ENCODE results near the gene CBR1. TPM values are rescaled to one million over a fixed set of nuclear protein-coding genes. Genes with fewer than 3 reads are reported as not detected.

CBR1 gene
- total and polyA plus RNA-seq, 2 of the 13 experiments (the other 11 are each of a cell fraction or from before 2014, with no cell fraction given) = 33.7 to 38.7 TPM

GRCh38 chr21:36027347-36027746 is 42.5 kb upstream of the CBR1 start:
- no peak overlapping the region for H3K4me3 ChIP-seq (replicated peaks in 1 of 3; ENCODE audit: insufficient read depth in 1 of 3, low read depth in 2 of 3, low read length in 3 of 3)
- no peak for ATAC-seq
- H2AFZ ChIP-seq (ENCODE audit: low read length) = no peak overlapping the region
- intact Hi-C loops (cut with micrococcal nuclease; ENCODE audit: unreplicated experiment) = loop anchor here (5.0 to 10.0 kb wide), 2 partner anchors 185 to 1143 kb away; no protein-coding TSS in a partner anchor
- BruUV-seq (replicated peaks) = no TSS peak
- no peak for DNase-seq (ENCODE audit: low spot score)
- no peak overlapping the region for H3K27ac ChIP-seq (ENCODE audit: extremely low read length, insufficient read depth, low read length)
- CTCF ChIA-PET (ENCODE audit: low intra/inter-chr PET ratio, low total read pairs) = interaction anchor here (0.6 to 1.1 kb wide), 2 partner anchors 77 to 87 kb away, joined by 3 read pairs; no protein-coding TSS in a partner anchor
- H3K79me2 ChIP-seq (ENCODE audit: insufficient read depth, low read length) = no peaks in the 10 kb centered on the region
- FAIRE-seq = no peak
- H3K9me3 ChIP-seq (ENCODE audit: low read length) = no peaks in the 10 kb centered on the region
- H3K4me2 ChIP-seq (ENCODE audit: low read depth, low read length) = no peak overlapping the region
- no peaks in the 10 kb centered on the region for H4K20me1 ChIP-seq (ENCODE audit: insufficient read depth, low read length)
- peaks cover 6% of the 10 kb centered on the region; the same call in 1 of the 2 replicates for H3K4me1 ChIP-seq (ENCODE audit: insufficient read depth, low read length)
- no peak overlapping the region for H3K9ac ChIP-seq (ENCODE audit: insufficient read depth, low read depth, low read length)
- in situ Hi-C loops (cut with HindIII; ENCODE audit: extremely low pct_ligation_motif_present, low pct_unique_long_range_greater_than_20kb) = no loop called here
- no peaks in the 10 kb centered on the region for H3K36me3 ChIP-seq (replicated peaks in 1 of 2; ENCODE audit: control insufficient read depth in 1 of 2, insufficient read depth in 2 of 2, low read length in 2 of 2)
- POLR2A ChIA-PET = interaction anchor here (0.7 kb wide), 1 partner anchor 1282 kb away, joined by 3 read pairs; no protein-coding TSS in a partner anchor
- TF ChIP-seq KAT8 (CRISPR knock-in tag; IDR thresholded peaks at IDR 0.05) (no peak), MIXL1 (CRISPR knock-in tag; IDR thresholded peaks at IDR 0.05) (no peak)
- peaks cover 0 to 2% of the 10 kb centered on the region in 2 experiments; a peak in 1 of 5 replicates for H3K27me3 ChIP-seq (ENCODE audit: control insufficient read depth in 1 of 2, insufficient read depth in 2 of 2, low read length in 2 of 2)
- 39% methylated on average over 4 of the region's 5 CpGs for WGBS (ENCODE audit: low lambda C conversion rate)

DNA sequence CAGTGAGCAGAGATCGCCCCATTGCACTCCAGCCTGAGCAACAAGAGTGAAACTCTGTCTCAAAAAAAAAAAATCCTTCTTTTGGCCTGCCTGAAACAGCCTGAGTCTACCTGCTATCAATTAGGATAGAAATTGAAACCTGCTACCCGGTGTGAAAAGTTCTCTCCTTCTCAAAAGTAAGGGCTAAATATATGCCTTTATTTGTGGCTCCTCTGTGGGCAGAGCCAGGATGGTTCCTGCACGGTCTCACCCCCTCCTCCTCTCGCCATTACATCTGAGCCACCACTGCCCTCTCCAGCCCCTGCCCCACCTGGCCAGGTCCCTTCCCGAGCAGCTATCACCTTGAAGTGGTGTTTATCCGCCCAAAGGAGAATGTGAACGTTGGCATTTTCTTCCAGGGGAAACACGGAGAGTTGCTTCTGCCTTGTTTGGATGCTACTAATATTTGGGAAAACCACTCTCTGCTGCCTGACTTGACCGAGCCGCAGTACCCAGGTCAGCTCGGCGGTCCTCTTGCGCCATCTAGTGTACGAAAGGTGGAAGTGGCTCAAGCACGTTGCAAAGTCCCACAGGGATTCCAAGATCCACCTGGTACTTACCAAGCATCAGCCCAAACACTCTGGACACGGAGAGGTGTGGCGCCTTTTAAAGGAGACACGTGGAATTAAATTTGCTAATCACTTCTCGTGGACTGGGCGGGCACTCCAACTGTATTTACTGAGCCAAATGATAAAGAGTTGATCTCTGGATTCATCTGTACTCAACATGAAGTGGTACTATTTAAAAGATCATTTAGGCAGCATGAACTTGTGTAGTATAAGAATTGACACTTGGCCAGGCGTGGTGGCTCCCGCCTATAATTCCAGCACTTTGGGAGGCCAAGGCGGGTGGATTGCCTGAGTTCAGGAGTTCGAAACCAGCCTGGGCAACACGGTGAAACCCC is 41.4 kb upstream of the CBR1 start:
- CTCF ChIA-PET (ENCODE audit: low intra/inter-chr PET ratio, low total read pairs) = interaction anchor here (1.1 to 1.4 kb wide), 3 partner anchors 84 to 1336 kb away, joined by 3 to 4 read pairs (median 3); no protein-coding TSS in a partner anchor
- Histone ChIP-seq H3K9me3 (ENCODE audit: low read length) (no peaks in the 10 kb centered on the region), H3K4me2 (ENCODE audit: low read depth, low read length) (peak overlapping the region; percentile 47), H3K27me3 (ENCODE audit: control insufficient read depth in 1 of 2, insufficient read depth in 2 of 2, low read length in 2 of 2) (no peaks in the 10 kb centered on the region), H4K20me1 (ENCODE audit: insufficient read depth, low read length) (no peaks in the 10 kb centered on the region), H3K4me3 (replicated peaks in 1 of 3; ENCODE audit: insufficient read depth in 1 of 3, low read depth in 2 of 3, low read length in 3 of 3) (no peak overlapping the region), H3K36me3 (replicated peaks in 1 of 2; ENCODE audit: control insufficient read depth in 1 of 2, insufficient read depth in 2 of 2, low read length in 2 of 2) (no peaks in the 10 kb centered on the region), H3K9ac (ENCODE audit: insufficient read depth, low read depth, low read length) (no peak overlapping the region), H2AFZ (ENCODE audit: low read length) (no peak overlapping the region), H3K27ac (ENCODE audit: extremely low read length, insufficient read depth, low read length) (no peak overlapping the region), H3K4me1 (ENCODE audit: insufficient read depth, low read length) (peaks cover 6% of the 10 kb centered on the region; the same call in 1 of the 2 replicates), H3K79me2 (ENCODE audit: insufficient read depth, low read length) (no peaks in the 10 kb centered on the region)
- ATAC-seq = peak; percentile 92
- POLR2A ChIA-PET = no interaction called here
- no TSS peak for BruUV-seq (replicated peaks)
- in situ Hi-C loops (cut with HindIII; ENCODE audit: extremely low pct_ligation_motif_present, low pct_unique_long_range_greater_than_20kb) = no loop called here
- intact Hi-C loops (cut with micrococcal nuclease; ENCODE audit: unreplicated experiment) = loop anchor here (2.0 to 10.0 kb wide), 3 partner anchors 88 to 1144 kb away; no protein-coding TSS in a partner anchor
- 16% methylated on average over 21 of the region's 25 CpGs for WGBS (ENCODE audit: low lambda C conversion rate)
- FAIRE-seq = peak; percentile 90
- DNase-seq (ENCODE audit: low spot score) = peak; percentile 47
- TF ChIP-seq ZSCAN21 (CRISPR knock-in tag; IDR thresholded peaks at IDR 0.05; ENCODE audit: borderline replicate concordance) (peak; percentile 96), SMAD9 (CRISPR knock-in tag; IDR thresholded peaks at IDR 0.05) (no peak), E2F2 (CRISPR knock-in tag; IDR thresholded peaks at IDR 0.05; ENCODE audit: borderline replicate concordance) (no peak), CEBPG (CRISPR knock-in tag; IDR thresholded peaks at IDR 0.05) (peak; percentile 31; the same call in 1 of the 2 replicates), SMARCE1 (IDR thresholded peaks at IDR 0.05; ENCODE audit: borderline replicate concordance) (no peak), KAT8 (CRISPR knock-in tag; IDR thresholded peaks at IDR 0.05) (peak; percentile 28; the same call in 1 of the 2 replicates), BCL6 (CRISPR knock-in tag; IDR thresholded peaks at IDR 0.05) (peak; percentile 27; the same call in 1 of the 2 replicates), KDM2A (CRISPR knock-in tag; IDR thresholded peaks at IDR 0.05; ENCODE audit: borderline replicate concordance, low read depth) (peak; percentile 58; the same call in 1 of the 2 replicates), ZNF331 (CRISPR knock-in tag; IDR thresholded peaks at IDR 0.05) (peak; percentile 52; the same call in 1 of the 2 replicates), SMC3 (IDR thresholded peaks at IDR 0.05; ENCODE audit: low read length) (peak; percentile 95), GABPB1 (CRISPR knock-in tag; IDR thresholded peaks at IDR 0.05) (no peak)
- TF ChIP-seq, protein P1, sequence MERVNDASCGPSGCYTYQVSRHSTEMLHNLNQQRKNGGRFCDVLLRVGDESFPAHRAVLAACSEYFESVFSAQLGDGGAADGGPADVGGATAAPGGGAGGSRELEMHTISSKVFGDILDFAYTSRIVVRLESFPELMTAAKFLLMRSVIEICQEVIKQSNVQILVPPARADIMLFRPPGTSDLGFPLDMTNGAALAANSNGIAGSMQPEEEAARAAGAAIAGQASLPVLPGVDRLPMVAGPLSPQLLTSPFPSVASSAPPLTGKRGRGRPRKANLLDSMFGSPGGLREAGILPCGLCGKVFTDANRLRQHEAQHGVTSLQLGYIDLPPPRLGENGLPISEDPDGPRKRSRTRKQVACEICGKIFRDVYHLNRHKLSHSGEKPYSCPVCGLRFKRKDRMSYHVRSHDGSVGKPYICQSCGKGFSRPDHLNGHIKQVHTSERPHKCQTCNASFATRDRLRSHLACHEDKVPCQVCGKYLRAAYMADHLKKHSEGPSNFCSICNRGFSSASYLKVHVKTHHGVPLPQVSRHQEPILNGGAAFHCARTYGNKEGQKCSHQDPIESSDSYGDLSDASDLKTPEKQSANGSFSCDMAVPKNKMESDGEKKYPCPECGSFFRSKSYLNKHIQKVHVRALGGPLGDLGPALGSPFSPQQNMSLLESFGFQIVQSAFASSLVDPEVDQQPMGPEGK (CRISPR knock-in tag; IDR thresholded peaks at IDR 0.05) = 0 out of 2 replicates have a peak, but pooled peaks have one; percentile 20
